Panc1 (cell line): ENCODE data around the gene ODF4. TPM values are rescaled to one million over a fixed set of nuclear protein-coding genes. Genes with fewer than 3 reads are reported as not detected.
"Not testable (repeated sequence)": the region's sequence is repeated elsewhere in the genome, so short reads cannot be mapped to it uniquely, and the experiment has no call there.

Experiments
- ATAC-seq: fragments of 200-7000 bp; cut with Tn5 transposase; 2 replicates; pipeline ENCODE4 v1.9.1; 2020; ENCODE audit warnings: mild to moderate bottlenecking, moderate library complexity
- BruUV-seq: library from RNA; stranded (reverse); fragments of 400-500 nt; replicated peaks from 2 replicates; lab custom pipeline; 2021; lab: Mats Ljungman, UMichigan
- CTCF ChIA-PET: fragments of 300-600 bp; sonication (Branson Sonifier 250); formaldehyde crosslinking; loops from one replicate; lab custom pipeline; 2022; ENCODE audit warnings: antibody characterized with exemption; lab: Charles Lee
- POLR2A ChIA-PET: fragments of 300-600 bp; sonication (Branson Sonifier 250); formaldehyde crosslinking; loops from one replicate; lab custom pipeline; 2022; ENCODE audit warnings: antibody characterized with exemption; lab: Charles Lee
- DNase-seq: peaks from one replicate; pipeline ENCODE4 v3.0.0-alpha.2; 2010; ENCODE audit warnings: low read depth, low spot score
- H3K27ac ChIP-seq: 2 replicates; pipeline ENCODE4 v1.5.1; 2011; ENCODE audit warnings: mild to moderate bottlenecking, low read length, inconsistent platforms
- H3K27me3 ChIP-seq: fragments of 200-500 bp; sonication (Bioruptor generic); 2 replicates; pipeline ENCODE4 v1.6.0; 2014; ENCODE audit warnings: low read length, inconsistent platforms; ENCODE audit not compliant: control insufficient read depth, insufficient read depth
- H3K36me3 ChIP-seq: fragments of 200-500 bp; sonication (Bioruptor generic); 2 replicates; pipeline ENCODE4 v1.5.1; 2014; ENCODE audit warnings: inconsistent platforms, mild to moderate bottlenecking, low read length, moderate library complexity; ENCODE audit not compliant: control insufficient read depth, insufficient read depth
- H3K4me1 ChIP-seq: 2 replicates; pipeline ENCODE4 v1.5.1; 2011; ENCODE audit warnings: inconsistent platforms, mild to moderate bottlenecking, low read length, moderate library complexity; ENCODE audit not compliant: control insufficient read depth, insufficient read depth
- H3K4me3 ChIP-seq, 2 experiments: 2 replicates each; pipeline ENCODE4 v1.5.1; 2011 to 2012; ENCODE audit warnings: low read depth in 2 of 2, low read length in 2 of 2, mild to moderate bottlenecking in 2 of 2, inconsistent platforms in 1 of 2, moderate library complexity in 1 of 2
- H3K9me3 ChIP-seq: fragments of 200-500 bp; sonication (Bioruptor generic); 2 replicates; pipeline ENCODE4 v1.5.1; 2014; ENCODE audit warnings: low read depth, mild to moderate bottlenecking, inconsistent platforms, low read length, moderate library complexity; ENCODE audit not compliant: control insufficient read depth, insufficient read depth
- POLR2AphosphoS5 ChIP-seq: IDR thresholded peaks from 2 replicates; pipeline ENCODE4 v1.6.1; 2012; ENCODE audit warnings: mild to moderate bottlenecking, low read depth, low read length, moderate library complexity
- SIN3A ChIP-seq: IDR thresholded peaks from 2 replicates; pipeline ENCODE4 v1.6.1; 2012; ENCODE audit warnings: low read depth, mild to moderate bottlenecking, low read length, moderate library complexity, borderline replicate concordance; ENCODE audit not compliant: insufficient read depth
- TCF7L2 ChIP-seq: IDR thresholded peaks from 2 replicates; pipeline ENCODE4 v1.6.1; 2011; ENCODE audit warnings: mild to moderate bottlenecking, low read depth, low read length, inconsistent platforms
- in situ Hi-C: cut with HindIII; loops from 2 replicates; pipeline ENCODE4 v1.10.0; 2016; ENCODE audit warnings: low sequenced_read_pairs, low pct_unique_long_range_greater_than_20kb
- intact Hi-C: fragments of 100-400 bp; cut with micrococcal nuclease; formaldehyde crosslinking; loops from one replicate; pipeline ENCODE4 v1.10.0; 2022; ENCODE audit not compliant: unreplicated experiment
- total RNA-seq: library from RNA; stranded (reverse); gene quantifications from one replicate; pipeline ENCODE4 v1.2.1, GENCODE V29; 2021; ENCODE audit not compliant: unreplicated experiment
- TF ChIP-seq, protein P1 (sequence below), 2 experiments: IDR thresholded peaks; 2 replicates each; pipeline ENCODE4 v1.6.1; 2011 to 2012; ENCODE audit warnings: low read depth in 2 of 2, control low read depth in 1 of 2, low read length in 1 of 2, mild to moderate bottlenecking in 1 of 2, moderate library complexity in 1 of 2; ENCODE audit not compliant: insufficient read depth in 1 of 2
- TF ChIP-seq, protein P2 (sequence below): fragments of 450-650 bp; IDR thresholded peaks from 2 replicates; pipeline ENCODE4 v1.5.1; 2017; ENCODE audit warnings: mild to moderate bottlenecking

The ODF4 gene
- total RNA-seq, 1 experiment from 2014 or later: not detected

DNA sequence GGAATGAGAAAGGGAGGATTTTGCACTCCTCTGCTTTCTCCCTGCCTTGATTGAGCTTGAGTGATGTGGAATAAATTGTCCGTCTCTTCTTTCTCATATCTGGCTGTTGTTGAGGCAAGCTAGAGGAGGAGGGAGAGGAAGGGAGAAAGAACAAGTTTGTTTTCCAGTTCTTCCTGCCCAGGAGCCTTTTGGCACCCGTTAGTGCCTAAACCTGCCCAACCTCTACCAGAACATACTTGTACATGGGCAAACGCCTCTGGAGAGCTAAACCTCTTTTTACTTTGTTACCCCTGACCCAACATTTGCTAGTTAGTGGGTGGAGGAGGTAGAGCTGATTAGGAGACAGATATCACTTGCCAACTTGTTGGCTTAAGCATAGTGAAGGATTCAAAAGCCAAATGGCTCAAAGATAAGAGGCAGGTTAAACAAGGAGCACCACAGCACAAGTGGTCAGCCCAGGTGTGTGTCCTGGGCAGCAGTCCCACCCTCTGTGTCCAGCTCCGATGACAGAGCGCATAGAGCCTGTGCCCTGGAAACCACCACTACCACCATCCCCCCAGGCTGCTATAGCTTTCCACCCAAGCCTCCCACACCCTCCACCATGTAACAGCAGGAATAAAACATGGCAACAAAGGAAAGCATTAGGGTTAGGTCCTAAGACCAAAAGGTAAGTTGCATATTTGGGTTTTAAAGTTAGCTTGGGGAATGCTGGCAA lies 6.5 kb downstream of the ODF4 start:
- ChIA-PET CTCF (no interaction called here), POLR2A (interaction anchor here (0.6 kb wide), 2 partner anchors 12 to 174 kb away, joined by 6 to 8 read pairs; no protein-coding TSS in a partner anchor)
- Histone ChIP-seq H3K4me1 (no peaks in the 10 kb centered on the region), H3K4me3 (no peak overlapping the region), H3K36me3 (no peaks in the 10 kb centered on the region), H3K27ac (no peak overlapping the region), H3K27me3 (no peaks in the 10 kb centered on the region), H3K9me3 (no peaks in the 10 kb centered on the region)
- ATAC-seq (no peak), DNase-seq (no peak)
- BruUV-seq: no TSS peak
- TF ChIP-seq TCF7L2: no peak
- no peak for TF ChIP-seq SIN3A
- TF ChIP-seq, protein P1, sequence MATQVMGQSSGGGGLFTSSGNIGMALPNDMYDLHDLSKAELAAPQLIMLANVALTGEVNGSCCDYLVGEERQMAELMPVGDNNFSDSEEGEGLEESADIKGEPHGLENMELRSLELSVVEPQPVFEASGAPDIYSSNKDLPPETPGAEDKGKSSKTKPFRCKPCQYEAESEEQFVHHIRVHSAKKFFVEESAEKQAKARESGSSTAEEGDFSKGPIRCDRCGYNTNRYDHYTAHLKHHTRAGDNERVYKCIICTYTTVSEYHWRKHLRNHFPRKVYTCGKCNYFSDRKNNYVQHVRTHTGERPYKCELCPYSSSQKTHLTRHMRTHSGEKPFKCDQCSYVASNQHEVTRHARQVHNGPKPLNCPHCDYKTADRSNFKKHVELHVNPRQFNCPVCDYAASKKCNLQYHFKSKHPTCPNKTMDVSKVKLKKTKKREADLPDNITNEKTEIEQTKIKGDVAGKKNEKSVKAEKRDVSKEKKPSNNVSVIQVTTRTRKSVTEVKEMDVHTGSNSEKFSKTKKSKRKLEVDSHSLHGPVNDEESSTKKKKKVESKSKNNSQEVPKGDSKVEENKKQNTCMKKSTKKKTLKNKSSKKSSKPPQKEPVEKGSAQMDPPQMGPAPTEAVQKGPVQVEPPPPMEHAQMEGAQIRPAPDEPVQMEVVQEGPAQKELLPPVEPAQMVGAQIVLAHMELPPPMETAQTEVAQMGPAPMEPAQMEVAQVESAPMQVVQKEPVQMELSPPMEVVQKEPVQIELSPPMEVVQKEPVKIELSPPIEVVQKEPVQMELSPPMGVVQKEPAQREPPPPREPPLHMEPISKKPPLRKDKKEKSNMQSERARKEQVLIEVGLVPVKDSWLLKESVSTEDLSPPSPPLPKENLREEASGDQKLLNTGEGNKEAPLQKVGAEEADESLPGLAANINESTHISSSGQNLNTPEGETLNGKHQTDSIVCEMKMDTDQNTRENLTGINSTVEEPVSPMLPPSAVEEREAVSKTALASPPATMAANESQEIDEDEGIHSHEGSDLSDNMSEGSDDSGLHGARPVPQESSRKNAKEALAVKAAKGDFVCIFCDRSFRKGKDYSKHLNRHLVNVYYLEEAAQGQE (IDR thresholded peaks at IDR 0.05; ENCODE audit: insufficient read depth in 1 of 2, low read depth in 2 of 2, low read length in 1 of 2): no peak
- TF ChIP-seq POLR2AphosphoS5: no peak
- TF ChIP-seq, protein P2, sequence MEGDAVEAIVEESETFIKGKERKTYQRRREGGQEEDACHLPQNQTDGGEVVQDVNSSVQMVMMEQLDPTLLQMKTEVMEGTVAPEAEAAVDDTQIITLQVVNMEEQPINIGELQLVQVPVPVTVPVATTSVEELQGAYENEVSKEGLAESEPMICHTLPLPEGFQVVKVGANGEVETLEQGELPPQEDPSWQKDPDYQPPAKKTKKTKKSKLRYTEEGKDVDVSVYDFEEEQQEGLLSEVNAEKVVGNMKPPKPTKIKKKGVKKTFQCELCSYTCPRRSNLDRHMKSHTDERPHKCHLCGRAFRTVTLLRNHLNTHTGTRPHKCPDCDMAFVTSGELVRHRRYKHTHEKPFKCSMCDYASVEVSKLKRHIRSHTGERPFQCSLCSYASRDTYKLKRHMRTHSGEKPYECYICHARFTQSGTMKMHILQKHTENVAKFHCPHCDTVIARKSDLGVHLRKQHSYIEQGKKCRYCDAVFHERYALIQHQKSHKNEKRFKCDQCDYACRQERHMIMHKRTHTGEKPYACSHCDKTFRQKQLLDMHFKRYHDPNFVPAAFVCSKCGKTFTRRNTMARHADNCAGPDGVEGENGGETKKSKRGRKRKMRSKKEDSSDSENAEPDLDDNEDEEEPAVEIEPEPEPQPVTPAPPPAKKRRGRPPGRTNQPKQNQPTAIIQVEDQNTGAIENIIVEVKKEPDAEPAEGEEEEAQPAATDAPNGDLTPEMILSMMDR: no peak
- in situ Hi-C loops: no loop called here
- intact Hi-C loops: no loop called here

DNA sequence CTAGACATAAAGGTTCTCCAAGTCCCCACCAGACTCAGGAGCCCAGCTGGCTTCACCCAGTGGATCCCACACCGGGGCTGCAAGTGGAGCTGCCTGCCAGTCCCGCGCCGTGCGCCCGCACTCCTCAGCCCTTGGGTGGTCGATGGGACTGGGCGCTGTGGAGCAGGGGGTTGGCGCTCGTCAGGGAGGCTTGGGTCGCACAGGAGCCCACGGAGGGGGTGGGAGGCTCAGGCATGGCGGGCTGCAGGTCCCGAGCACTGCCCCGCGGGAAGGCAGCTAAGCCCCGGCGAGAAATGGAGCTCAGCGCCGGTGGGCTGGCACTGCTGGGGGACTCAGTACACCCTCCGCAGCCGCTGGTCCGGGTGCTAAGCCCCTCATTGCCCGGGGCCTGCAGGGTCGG lies 7.4 kb downstream of the ODF4 start:
- H3K4me1 ChIP-seq, CTCF ChIA-PET, ATAC-seq, H3K36me3 ChIP-seq, BruUV-seq, intact Hi-C loops, H3K9me3 ChIP-seq, H3K27me3 ChIP-seq, H3K27ac ChIP-seq, H3K4me3 ChIP-seq, in situ Hi-C loops, DNase-seq: not testable (repeated sequence)
- POLR2A ChIA-PET: interaction anchor here (0.6 kb wide), 2 partner anchors 11 to 175 kb away, joined by 6 to 8 read pairs; no protein-coding TSS in a partner anchor

DNA sequence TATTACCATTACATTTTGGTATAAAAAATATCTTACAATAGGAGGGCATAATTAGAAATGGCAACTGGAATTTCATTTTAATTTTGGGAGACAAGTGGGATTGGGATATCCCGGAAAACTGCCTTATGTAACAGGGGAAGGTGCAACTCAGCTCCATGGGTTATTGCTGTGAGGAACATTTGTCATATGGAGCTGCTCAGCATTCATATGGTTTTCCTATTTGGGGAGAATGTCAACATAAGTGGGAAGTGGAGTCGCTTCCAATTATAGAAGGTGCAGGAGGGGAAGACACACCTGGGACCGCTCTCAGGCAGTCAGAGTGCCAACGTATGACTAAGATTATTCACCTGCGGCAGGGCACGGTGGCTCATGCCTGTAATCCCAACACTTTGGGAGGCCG lies 10.7 kb downstream of the ODF4 start:
- H3K4me3 ChIP-seq: no peak overlapping the region
- H3K27ac ChIP-seq: no peak overlapping the region
- ChIA-PET CTCF (no interaction called here), POLR2A (interaction anchor here (0.6 kb wide), 1 partner anchor 18 kb away, joined by 6 read pairs; no protein-coding TSS in a partner anchor)
- intact Hi-C loops: no loop called here
- TF ChIP-seq SIN3A: no peak
- no peak for TF ChIP-seq TCF7L2
- no peak for TF ChIP-seq POLR2AphosphoS5
- TF ChIP-seq, protein P1 (IDR thresholded peaks at IDR 0.05; ENCODE audit: insufficient read depth in 1 of 2, low read depth in 2 of 2, low read length in 1 of 2): no peak
- TF ChIP-seq, protein P2: no peak
- H3K4me1 ChIP-seq: no peaks in the 10 kb centered on the region
- H3K36me3 ChIP-seq: no peaks in the 10 kb centered on the region
- H3K9me3 ChIP-seq: no peaks in the 10 kb centered on the region
- H3K27me3 ChIP-seq: no peaks in the 10 kb centered on the region
- BruUV-seq: no TSS peak
- no peak for ATAC-seq
- in situ Hi-C loops: no loop called here
- no peak for DNase-seq
